Measurements from ENCODE around the gene DNPEP.

GRCh38 chr2:219416235-219416602, 28.5 kb upstream of the DNPEP start:
- TF ChIP-seq, protein P1, sequence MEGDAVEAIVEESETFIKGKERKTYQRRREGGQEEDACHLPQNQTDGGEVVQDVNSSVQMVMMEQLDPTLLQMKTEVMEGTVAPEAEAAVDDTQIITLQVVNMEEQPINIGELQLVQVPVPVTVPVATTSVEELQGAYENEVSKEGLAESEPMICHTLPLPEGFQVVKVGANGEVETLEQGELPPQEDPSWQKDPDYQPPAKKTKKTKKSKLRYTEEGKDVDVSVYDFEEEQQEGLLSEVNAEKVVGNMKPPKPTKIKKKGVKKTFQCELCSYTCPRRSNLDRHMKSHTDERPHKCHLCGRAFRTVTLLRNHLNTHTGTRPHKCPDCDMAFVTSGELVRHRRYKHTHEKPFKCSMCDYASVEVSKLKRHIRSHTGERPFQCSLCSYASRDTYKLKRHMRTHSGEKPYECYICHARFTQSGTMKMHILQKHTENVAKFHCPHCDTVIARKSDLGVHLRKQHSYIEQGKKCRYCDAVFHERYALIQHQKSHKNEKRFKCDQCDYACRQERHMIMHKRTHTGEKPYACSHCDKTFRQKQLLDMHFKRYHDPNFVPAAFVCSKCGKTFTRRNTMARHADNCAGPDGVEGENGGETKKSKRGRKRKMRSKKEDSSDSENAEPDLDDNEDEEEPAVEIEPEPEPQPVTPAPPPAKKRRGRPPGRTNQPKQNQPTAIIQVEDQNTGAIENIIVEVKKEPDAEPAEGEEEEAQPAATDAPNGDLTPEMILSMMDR (IDR thresholded peaks at IDR 0.05; ENCODE audit: low read length), result no peak
- TF ChIP-seq EZH2 (IDR thresholded peaks at IDR 0.05; ENCODE audit: borderline replicate concordance, low read length), result no peak
